C4-2B (cell line): Measurements from ENCODE around the gene DGKD.

Source experiments
- CTCF ChIP-seq: fragments of 450-650 bp; conservative IDR thresholded peaks from 2 replicates; pipeline ENCODE4 v1.5.1; 2017; ENCODE audit warnings: mild to moderate bottlenecking
- ZFX ChIP-seq: fragments of 450-650 bp; IDR thresholded peaks from 2 replicates; pipeline ENCODE4 v1.6.1; 2017

GRCh38 chr2:233519787-233520611 lies 165.7 kb downstream of the DGKD start:
- TF ChIP-seq CTCF, result no peak
- TF ChIP-seq ZFX, result no peak
